NT2/D1 (cell line): ENCODE measurements around the gene OTUB1.

Experiments used
- DNase-seq: peaks from one replicate; pipeline ENCODE4 v3.0.0-alpha.2; 2011; ENCODE audit warnings: low read depth, low spot score
- H3K27me3 ChIP-seq: 2 replicates; pipeline ENCODE4 v1.6.0; 2011; ENCODE audit warnings: mild to moderate bottlenecking; ENCODE audit not compliant: insufficient read length, insufficient read depth
- H3K36me3 ChIP-seq: 2 replicates; pipeline ENCODE4 v1.6.1; 2011; ENCODE audit warnings: mild to moderate bottlenecking, low read length, mixed read lengths; ENCODE audit not compliant: insufficient read depth, insufficient read length
- H3K4me1 ChIP-seq: 2 replicates; pipeline ENCODE4 v1.5.1; 2011; ENCODE audit not compliant: insufficient read depth, insufficient read length
- H3K4me3 ChIP-seq: 2 replicates; pipeline ENCODE4 v1.5.1; 2011; ENCODE audit warnings: low read depth; ENCODE audit not compliant: insufficient read length
- H3K9ac ChIP-seq: 2 replicates; pipeline ENCODE4 v1.6.0; 2011; ENCODE audit warnings: low read depth; ENCODE audit not compliant: insufficient read length
- H3K9me3 ChIP-seq: 2 replicates; pipeline ENCODE4 v1.5.1; 2011; ENCODE audit warnings: mild to moderate bottlenecking, low read length; ENCODE audit not compliant: insufficient read depth
- SUZ12 ChIP-seq: IDR thresholded peaks from 2 replicates; pipeline ENCODE4 v1.6.1; 2011; ENCODE audit not compliant: insufficient read length, insufficient read depth; ENCODE audit errors: extremely low read depth
- YY1 ChIP-seq: IDR thresholded peaks from 2 replicates; pipeline ENCODE4 v1.6.1; 2011; ENCODE audit not compliant: insufficient read length, insufficient read depth
- ZNF274 ChIP-seq: IDR thresholded peaks from 2 replicates; pipeline ENCODE4 v1.6.1; 2011; ENCODE audit warnings: mild to moderate bottlenecking, low read depth, low read length

The OTUB1 gene, protein sequence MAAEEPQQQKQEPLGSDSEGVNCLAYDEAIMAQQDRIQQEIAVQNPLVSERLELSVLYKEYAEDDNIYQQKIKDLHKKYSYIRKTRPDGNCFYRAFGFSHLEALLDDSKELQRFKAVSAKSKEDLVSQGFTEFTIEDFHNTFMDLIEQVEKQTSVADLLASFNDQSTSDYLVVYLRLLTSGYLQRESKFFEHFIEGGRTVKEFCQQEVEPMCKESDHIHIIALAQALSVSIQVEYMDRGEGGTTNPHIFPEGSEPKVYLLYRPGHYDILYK

DNA sequence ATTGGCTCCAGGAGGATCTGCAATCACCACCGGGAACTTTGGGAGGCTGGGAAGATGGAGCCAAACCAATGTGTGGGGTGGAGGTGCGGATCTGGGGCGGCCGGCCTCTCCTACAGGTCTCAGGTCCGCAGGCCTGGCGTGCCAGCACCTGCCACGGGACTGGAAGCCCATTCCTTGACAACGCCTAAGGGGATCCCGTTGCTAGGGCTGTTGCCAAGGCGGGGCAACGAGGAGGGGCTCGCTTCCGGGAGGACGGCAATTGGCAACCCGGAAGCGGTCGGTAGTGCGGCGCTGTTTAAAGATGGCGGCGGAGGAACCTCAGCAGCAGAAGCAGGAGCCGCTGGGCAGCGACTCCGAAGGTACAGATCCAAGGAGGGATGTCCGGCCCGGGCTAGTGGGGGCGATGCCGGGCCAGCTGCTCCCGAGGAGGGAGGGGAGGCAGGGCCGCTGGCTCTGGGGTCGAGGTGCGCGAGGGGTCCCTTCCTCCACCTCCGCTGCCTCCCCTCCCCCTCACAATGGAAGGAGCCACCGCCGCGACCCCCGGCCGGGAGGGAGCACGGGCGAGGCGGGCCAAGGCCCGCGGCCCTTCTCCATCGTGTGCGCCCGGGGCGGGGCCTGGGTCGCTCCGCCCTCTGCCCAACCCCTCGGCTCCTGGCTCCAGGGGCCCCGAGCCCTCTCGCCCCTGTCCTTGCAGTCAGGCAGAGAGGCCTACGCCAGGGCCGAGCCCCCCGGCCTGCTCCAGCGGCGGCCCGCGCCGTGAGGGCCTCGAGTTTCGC is at the start of gene OTUB1:
OTUB1 (plus strand) TSS at position 283 of the 776 bp plus-strand sequence; CDS start at position 302, 19 bp downstream.
- Histone ChIP-seq H3K9ac (peak within 1 kb of the TSS; percentile 100), H3K9me3 (no peaks in the 10 kb centered on the region), H3K4me3 (peak within 1 kb of the TSS; percentile 96), H3K27me3 (no peaks in the 10 kb centered on the region), H3K4me1 (peaks cover 22% of the 10 kb centered on the region), H3K36me3 (peaks cover 38% of the 10 kb centered on the region)
- DNase-seq: peak; percentile 97
- peak; percentile 85 for TF ChIP-seq YY1
- no peak for TF ChIP-seq SUZ12
- TF ChIP-seq ZNF274: no peak

DNA sequence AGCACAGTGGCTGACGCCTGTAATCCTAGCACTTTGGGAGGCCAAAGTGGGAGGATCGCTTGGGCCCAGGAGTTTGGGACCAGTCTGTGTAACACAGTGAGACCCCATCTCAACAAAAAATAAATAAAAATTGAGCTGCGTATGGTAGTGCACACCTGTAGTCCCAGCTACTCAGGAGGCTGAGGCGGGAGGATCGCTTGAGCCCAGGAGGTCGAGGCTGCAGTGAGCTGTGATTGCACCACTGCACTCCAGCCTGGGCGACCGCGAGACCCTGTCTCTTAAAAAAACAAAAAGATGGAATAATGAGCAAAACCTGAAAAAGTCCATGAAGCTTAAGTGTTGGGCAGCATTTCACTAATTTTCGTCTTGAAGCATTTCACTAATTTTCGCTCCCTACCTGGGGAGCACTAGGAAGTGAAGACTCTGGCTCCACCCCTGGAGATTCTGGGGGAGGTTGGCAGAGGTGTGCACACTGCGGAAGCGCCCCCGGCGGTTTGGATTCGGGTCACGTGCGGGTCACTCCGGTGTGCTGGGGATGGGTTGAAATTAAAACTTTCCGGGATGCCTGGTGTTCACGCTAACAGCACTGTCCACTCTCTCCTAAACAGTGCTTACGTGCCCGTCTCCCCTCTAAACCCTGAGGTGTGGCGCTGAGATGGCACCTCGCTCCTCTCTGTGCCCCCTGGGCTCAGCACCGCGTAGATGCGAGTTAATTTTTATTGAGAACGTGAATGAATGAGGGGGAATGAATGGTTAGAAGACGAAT is 48.3 kb upstream of the OTUB1 start:
- Histone ChIP-seq H3K9me3 (no peaks in the 10 kb centered on the region), H3K27me3 (no peaks in the 10 kb centered on the region), H3K4me1 (peaks cover 6% of the 10 kb centered on the region), H3K9ac (peak overlapping the region; percentile 79), H3K36me3 (peaks cover 18% of the 10 kb centered on the region), H3K4me3 (peak overlapping the region; percentile 54)
- DNase-seq: no peak
- no peak for TF ChIP-seq YY1
- no peak for TF ChIP-seq ZNF274
- TF ChIP-seq SUZ12: no peak

DNA sequence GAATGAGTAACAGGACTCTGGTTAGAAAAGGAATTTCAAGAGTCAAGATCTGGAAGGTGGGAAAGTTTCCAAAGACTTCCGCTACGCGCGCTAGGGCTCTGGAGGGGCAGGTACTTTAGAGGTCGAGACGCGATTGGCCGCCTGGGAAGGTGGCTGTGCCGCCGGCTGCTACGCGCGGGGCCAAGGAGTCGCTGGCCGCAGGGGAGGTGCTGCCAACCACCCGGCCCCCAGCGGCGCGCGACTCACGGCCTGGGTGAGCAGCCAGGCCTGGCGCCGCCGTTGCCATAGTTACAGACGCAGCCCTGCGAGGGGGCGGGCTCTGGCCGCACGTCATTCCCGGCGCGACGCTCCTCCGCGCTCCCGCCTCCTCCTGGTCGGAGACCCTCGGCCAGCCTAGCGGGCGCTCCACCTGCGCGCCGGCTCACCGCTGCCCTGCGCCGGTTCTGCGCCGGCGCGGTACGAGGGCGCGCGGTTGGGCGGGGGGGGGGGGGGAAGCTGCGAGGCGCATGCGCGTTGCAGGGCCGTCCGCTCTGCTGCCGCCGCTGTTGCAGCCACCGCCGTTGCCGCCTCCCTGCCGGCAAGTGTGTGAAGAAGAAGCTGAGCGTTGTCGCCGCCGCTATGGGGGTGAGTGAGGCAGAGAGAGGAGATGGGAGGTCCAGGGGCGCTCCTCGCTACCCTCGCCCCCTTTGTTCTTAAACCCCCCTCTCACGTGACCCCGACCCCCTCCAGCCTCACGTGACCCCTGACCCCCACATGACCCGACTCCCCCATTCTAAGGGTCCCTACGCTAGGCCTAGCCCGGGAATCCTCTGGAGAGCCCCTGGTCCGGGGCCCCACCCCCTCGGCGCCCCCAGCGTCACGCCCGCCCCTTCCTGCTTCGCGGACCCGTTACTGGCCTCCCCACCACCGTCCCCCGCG is 47.5 kb upstream of the OTUB1 start, which contains the start of gene NAA40:
NAA40 (plus strand) TSS at position 524 of the 918 bp plus-strand sequence; CDS start at position 619, 95 bp downstream.
- H3K36me3 ChIP-seq: peaks cover 23% of the 10 kb centered on the region
- TF ChIP-seq SUZ12 (no peak), YY1 (no peak), ZNF274 (no peak)
- H3K27me3 ChIP-seq: no peaks in the 10 kb centered on the region
- peak; percentile 93 for DNase-seq
- H3K9me3 ChIP-seq: no peaks in the 10 kb centered on the region
- peak within 1 kb of the TSS; percentile 84 for H3K9ac ChIP-seq
- peaks cover 2% of the 10 kb centered on the region for H3K4me1 ChIP-seq
- peak within 1 kb of the TSS; percentile 69 for H3K4me3 ChIP-seq

DNA sequence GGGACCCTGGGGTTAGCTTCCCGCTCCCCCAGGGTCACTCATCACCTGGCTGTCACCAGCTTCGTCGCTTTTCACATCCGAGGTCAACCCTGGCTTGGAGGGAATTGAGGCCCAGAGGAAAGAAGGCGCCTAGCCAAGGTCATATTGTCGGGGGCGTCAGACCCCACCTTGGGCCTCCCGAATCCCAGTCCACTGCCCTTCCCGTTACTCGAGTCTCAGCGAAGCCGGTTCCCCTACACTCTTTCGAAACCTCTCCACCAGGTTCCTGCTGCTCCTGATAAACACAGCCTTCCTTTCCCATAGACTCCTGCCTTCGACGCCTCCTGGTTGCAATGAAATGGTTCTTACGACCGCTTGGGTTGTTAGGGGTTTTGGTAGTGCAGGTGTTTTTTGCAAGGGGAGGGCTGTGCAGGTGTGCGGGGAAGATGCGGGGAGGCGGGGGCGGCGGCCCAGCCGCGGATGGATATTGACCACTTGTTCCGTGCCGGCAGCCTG is 46.8 kb upstream of the OTUB1 start:
- H3K9ac ChIP-seq: peak overlapping the region; percentile 84
- peaks cover 23% of the 10 kb centered on the region for H3K36me3 ChIP-seq
- H3K27me3 ChIP-seq: no peaks in the 10 kb centered on the region
- H3K9me3 ChIP-seq: no peaks in the 10 kb centered on the region
- peak overlapping the region; percentile 69 for H3K4me3 ChIP-seq
- H3K4me1 ChIP-seq: peaks cover under 1% of the 10 kb centered on the region
- DNase-seq: no peak
- TF ChIP-seq ZNF274: no peak
- TF ChIP-seq YY1: no peak
- no peak for TF ChIP-seq SUZ12

DNA sequence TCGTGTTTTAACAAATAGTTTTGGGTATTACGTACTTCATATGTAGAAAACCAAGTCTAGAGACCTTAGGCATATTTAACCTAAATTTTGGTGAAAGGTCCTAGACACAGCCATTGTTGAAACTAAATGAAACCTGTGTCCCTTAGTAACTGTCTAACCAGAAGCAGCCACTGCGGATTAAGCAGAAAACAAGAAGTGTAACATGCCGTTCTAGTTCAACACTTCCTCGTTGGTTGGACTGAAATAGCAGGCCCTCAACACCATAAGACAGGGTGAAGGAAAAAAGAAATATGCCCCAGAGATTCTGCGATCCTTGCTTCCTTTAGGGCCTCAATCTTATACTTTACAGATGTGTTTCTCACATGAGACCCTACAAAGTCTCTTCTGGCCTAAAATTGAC is 45.5 kb upstream of the OTUB1 start:
- H3K9ac ChIP-seq: no peak overlapping the region
- DNase-seq: no peak
- no peaks in the 10 kb centered on the region for H3K9me3 ChIP-seq
- H3K36me3 ChIP-seq: peaks cover 30% of the 10 kb centered on the region
- no peak for TF ChIP-seq ZNF274
- no peak for TF ChIP-seq YY1
- no peak for TF ChIP-seq SUZ12
- H3K4me3 ChIP-seq: no peak overlapping the region
- peaks cover 6% of the 10 kb centered on the region for H3K4me1 ChIP-seq
- no peaks in the 10 kb centered on the region for H3K27me3 ChIP-seq

DNA sequence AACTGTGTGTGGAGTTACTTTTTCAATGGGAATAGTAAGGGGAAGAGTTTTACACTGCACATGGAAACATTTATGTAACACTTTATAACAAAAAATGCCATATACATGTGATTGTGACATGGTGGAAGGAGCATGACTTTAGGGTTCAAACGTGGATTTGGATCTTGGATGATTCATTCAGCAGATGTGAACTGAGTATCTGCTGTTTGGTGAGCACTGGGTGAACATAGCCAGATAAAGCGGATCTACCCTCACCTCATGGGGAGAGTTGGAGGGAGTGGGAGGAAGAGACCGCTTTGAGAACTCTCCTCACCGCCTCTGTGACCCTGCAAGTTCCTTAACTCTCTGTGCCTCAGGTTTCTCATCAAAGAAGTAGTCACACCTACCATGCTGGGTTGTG is 44.3 kb upstream of the OTUB1 start:
- TF ChIP-seq YY1 (no peak), ZNF274 (no peak), SUZ12 (no peak)
- peaks cover 6% of the 10 kb centered on the region for H3K4me1 ChIP-seq
- no peaks in the 10 kb centered on the region for H3K27me3 ChIP-seq
- no peaks in the 10 kb centered on the region for H3K9me3 ChIP-seq
- peaks cover 40% of the 10 kb centered on the region for H3K36me3 ChIP-seq
- H3K4me3 ChIP-seq: no peak overlapping the region
- DNase-seq: no peak
- no peak overlapping the region for H3K9ac ChIP-seq
